PC-3 (cell line): ENCODE measurements around the gene TRUB1. TPM values are rescaled to one million over a fixed set of nuclear protein-coding genes. Genes with fewer than 3 reads are reported as not detected.

Source experiments
- ATAC-seq: fragments of 200-7000 bp; cut with Tn5 transposase; 2 replicates; pipeline ENCODE4 v1.9.1; 2020; ENCODE audit warnings: mild to moderate bottlenecking, moderate library complexity
- BruUV-seq: library from RNA; stranded (reverse); fragments of 400-500 nt; replicated peaks from 2 replicates; lab custom pipeline; 2021; lab: Mats Ljungman, UMichigan
- CTCF ChIA-PET: fragments of 300-600 bp; sonication (Branson Sonifier 250); formaldehyde crosslinking; loops from one replicate; lab custom pipeline; 2022; ENCODE audit warnings: antibody characterized with exemption; lab: Charles Lee
- POLR2A ChIA-PET: fragments of 300-600 bp; sonication (Branson Sonifier 250); formaldehyde crosslinking; loops from one replicate; lab custom pipeline; 2022; ENCODE audit warnings: antibody characterized with exemption; ENCODE audit not compliant: unreplicated experiment; lab: Charles Lee
- DNase-seq: peaks from one replicate; pipeline ENCODE4 v3.0.0-alpha.2; 2015
- H2AFZ ChIP-seq: fragments of 300-600 bp; sonication (generic); 2 replicates; pipeline ENCODE4 v1.6.0; 2016; ENCODE audit warnings: antibody characterized with exemption, low read length
- H3F3A ChIP-seq: fragments of 300-600 bp; sonication (generic); one replicate; pipeline ENCODE4 v1.6.0; 2017; ENCODE audit warnings: antibody characterized with exemption, low read length, control low read depth, mild to moderate bottlenecking; ENCODE audit not compliant: unreplicated experiment
- H3K27ac ChIP-seq: fragments of 300-600 bp; sonication (generic); 2 replicates; pipeline ENCODE4 v1.5.1; 2016; ENCODE audit warnings: mild to moderate bottlenecking, low read length
- H3K27me3 ChIP-seq: fragments of 300-600 bp; sonication (generic); 2 replicates; pipeline ENCODE4 v1.6.1; 2016; ENCODE audit warnings: low read length, mixed read lengths
- H3K36me3 ChIP-seq: fragments of 300-600 bp; sonication (generic); 2 replicates; pipeline ENCODE4 v1.6.1; 2016; ENCODE audit warnings: low read depth, mixed run types, low read length, mixed read lengths
- H3K4me1 ChIP-seq: fragments of 300-600 bp; sonication (generic); 2 replicates; pipeline ENCODE4 v1.5.1; 2016; ENCODE audit warnings: low read length; ENCODE audit not compliant: insufficient read depth
- H3K4me2 ChIP-seq: fragments of 300-600 bp; sonication (generic); 2 replicates; pipeline ENCODE4 v1.6.0; 2016; ENCODE audit warnings: low read length
- H3K4me3 ChIP-seq: fragments of 300-600 bp; sonication (generic); 2 replicates; pipeline ENCODE4 v1.5.1; 2016; ENCODE audit warnings: mild to moderate bottlenecking, low read length, mixed read lengths
- H3K79me2 ChIP-seq: fragments of 300-600 bp; sonication (generic); 2 replicates; pipeline ENCODE4 v1.6.1; 2017; ENCODE audit warnings: low read length, mixed read lengths
- H3K9ac ChIP-seq: fragments of 300-600 bp; sonication (generic); 2 replicates; pipeline ENCODE4 v1.6.0; 2016; ENCODE audit warnings: mild to moderate bottlenecking, low read length
- H3K9me2 ChIP-seq: fragments of 300-600 bp; sonication (generic); replicated peaks from 2 replicates; pipeline ENCODE4 v1.6.1; 2016; ENCODE audit warnings: mixed run types, low read length, mixed read lengths
- H3K9me3 ChIP-seq: fragments of 300-600 bp; sonication (generic); 2 replicates; pipeline ENCODE4 v1.6.1; 2016; ENCODE audit warnings: low read length, mixed read lengths
- H4K20me1 ChIP-seq: fragments of 300-600 bp; sonication (generic); 2 replicates; pipeline ENCODE4 v1.6.1; 2016; ENCODE audit warnings: low read length, mixed read lengths
- CTCF ChIP-seq: fragments of 300-600 bp; sonication (generic); conservative IDR thresholded peaks from 2 replicates; pipeline ENCODE4 v1.5.1; 2017; ENCODE audit warnings: antibody characterized with exemption, low read depth, mild to moderate bottlenecking, low read length
- EZH2 ChIP-seq: fragments of 300-600 bp; sonication (generic); IDR thresholded peaks from one replicate; pipeline ENCODE4 v1.6.1; 2017; ENCODE audit warnings: antibody characterized with exemption, mild to moderate bottlenecking, low read length; ENCODE audit not compliant: unreplicated experiment
- EZH2phosphoT487 ChIP-seq: fragments of 300-600 bp; sonication (generic); IDR thresholded peaks from 2 replicates; pipeline ENCODE4 v1.6.1; 2018; ENCODE audit warnings: mild to moderate bottlenecking, antibody characterized with exemption, low read length, borderline replicate concordance
- intact Hi-C: fragments of 100-400 bp; cut with micrococcal nuclease; formaldehyde crosslinking; loops from 2 replicates; pipeline ENCODE4 v1.9.0; 2023
- total RNA-seq: library from RNA; depleted of rRNA; stranded (reverse); fragments of >200 nt; gene quantifications from 2 replicates; pipeline ENCODE4 v1.2.3, GENCODE V29; 2014

Gene TRUB1
- total RNA-seq, 1 experiment from 2014 or later = 28.0 TPM

GRCh38 chr10:114973306-114973705, 35.3 kb downstream of the TRUB1 start:
- Histone ChIP-seq H3K9ac (no peak overlapping the region), H3K36me3 (0 out of 2 replicates have a peak, but pooled peaks cover 3% of the 10 kb centered on the region), H3K4me3 (no peak overlapping the region), H3K27ac (no peak overlapping the region), H3K4me2 (no peak overlapping the region), H3K9me3 (no peaks in the 10 kb centered on the region), H4K20me1 (no peaks in the 10 kb centered on the region), H3K27me3 (no peaks in the 10 kb centered on the region), H2AFZ (no peak overlapping the region), H3K4me1 (no peaks in the 10 kb centered on the region), H3K79me2 (peaks cover 3% of the 10 kb centered on the region; the same call in 1 of the 2 replicates), H3K9me2 (no peaks in the 10 kb centered on the region), H3F3A (no peaks in the 10 kb centered on the region)
- no TSS peak for BruUV-seq
- no peak for TF ChIP-seq EZH2
- TF ChIP-seq CTCF = no peak
- TF ChIP-seq EZH2phosphoT487 = no peak
- CTCF ChIA-PET = no interaction called here
- DNase-seq (no peak), ATAC-seq (no peak)
- POLR2A ChIA-PET = no interaction called here
- intact Hi-C loops = no loop called here

- H3K4me3 ChIP-seq = no peak overlapping the region
- BruUV-seq = no TSS peak
- H3K4me2 ChIP-seq = no peak overlapping the region
- ATAC-seq = no peak
- no peaks in the 10 kb centered on the region for H3F3A ChIP-seq
- no peaks in the 10 kb centered on the region for H3K27me3 ChIP-seq
- H4K20me1 ChIP-seq = no peaks in the 10 kb centered on the region
- no peaks in the 10 kb centered on the region for H3K9me2 ChIP-seq
- no peak for DNase-seq
- no peaks in the 10 kb centered on the region for H3K79me2 ChIP-seq
- H3K9me3 ChIP-seq = no peaks in the 10 kb centered on the region
- H3K4me1 ChIP-seq = no peaks in the 10 kb centered on the region
- CTCF ChIA-PET = no interaction called here
- no peak overlapping the region for H2AFZ ChIP-seq
- H3K27ac ChIP-seq = no peak overlapping the region
- intact Hi-C loops = no loop called here
- 0 out of 2 replicates have a peak, but pooled peaks cover 3% of the 10 kb centered on the region for H3K36me3 ChIP-seq
- TF ChIP-seq CTCF = no peak
- TF ChIP-seq EZH2phosphoT487 = no peak
- TF ChIP-seq EZH2 = no peak
- POLR2A ChIA-PET = no interaction called here
- no peak overlapping the region for H3K9ac ChIP-seq
Measured at GRCh38 chr10:114973997-114974396, 36.0 kb downstream of the TRUB1 start.

GRCh38 chr10:114974625-114975024, 36.6 kb downstream of the TRUB1 start:
- no peak overlapping the region for H3K4me3 ChIP-seq
- 0 out of 2 replicates have a peak, but pooled peaks cover 3% of the 10 kb centered on the region for H3K36me3 ChIP-seq
- H3K9me2 ChIP-seq = no peaks in the 10 kb centered on the region
- H3K79me2 ChIP-seq = no peaks in the 10 kb centered on the region
- no peaks in the 10 kb centered on the region for H4K20me1 ChIP-seq
- ChIA-PET CTCF (no interaction called here), POLR2A (no interaction called here)
- ATAC-seq (no peak), DNase-seq (no peak)
- no peak for TF ChIP-seq EZH2phosphoT487
- no peak for TF ChIP-seq CTCF
- TF ChIP-seq EZH2 = no peak
- H2AFZ ChIP-seq = no peak overlapping the region
- no peaks in the 10 kb centered on the region for H3K27me3 ChIP-seq
- no peaks in the 10 kb centered on the region for H3K4me1 ChIP-seq
- H3K4me2 ChIP-seq = no peak overlapping the region
- H3F3A ChIP-seq = no peaks in the 10 kb centered on the region
- BruUV-seq = no TSS peak
- intact Hi-C loops = no loop called here
- no peaks in the 10 kb centered on the region for H3K9me3 ChIP-seq
- no peak overlapping the region for H3K9ac ChIP-seq
- H3K27ac ChIP-seq = no peak overlapping the region
